ENCODE data around the gene BCL2L13. TPM values are rescaled to one million over a fixed set of nuclear protein-coding genes. Genes with fewer than 3 reads are reported as not detected.
"Not testable (repeated sequence)": the region's sequence is repeated elsewhere in the genome, so short reads cannot be mapped to it uniquely, and the experiment has no call there.

BCL2L13 gene
- total RNA-seq, 2 experiments from 2014 or later: 23.5 to 24.9 TPM

GRCh38 chr22:17641269-17641668, 2.7 kb downstream of the BCL2L13 start:
- CTCF ChIA-PET: interaction anchor here (0.6 kb wide), 1 partner anchor 200 kb away, joined by 3 read pairs; no protein-coding TSS in a partner anchor
- no peak for DNase-seq
- H3K4me3 Mint-ChIP-seq: no peak overlapping the region
- H3K4me1 Mint-ChIP-seq: peaks cover 35% of the 10 kb centered on the region
- POLR2A ChIA-PET: no interaction called here
- no peaks in the 10 kb centered on the region for H3K27me3 Mint-ChIP-seq
- H3K36me3 Mint-ChIP-seq (ENCODE audit: low read depth): peaks cover 10% of the 10 kb centered on the region
- no peaks in the 10 kb centered on the region for H3K9me3 Mint-ChIP-seq
- peak overlapping the region; percentile 13 for H3K27ac Mint-ChIP-seq

GRCh38 chr22:17642357-17642756, 3.8 kb downstream of the BCL2L13 start:
- H3K27me3 Mint-ChIP-seq, H3K4me3 Mint-ChIP-seq, H3K9me3 Mint-ChIP-seq, DNase-seq, POLR2A ChIA-PET, H3K27ac Mint-ChIP-seq: not testable (repeated sequence)
- peaks cover 12% of the 10 kb centered on the region for H3K36me3 Mint-ChIP-seq (ENCODE audit: low read depth)
- H3K4me1 Mint-ChIP-seq: peaks cover 35% of the 10 kb centered on the region
- CTCF ChIA-PET: interaction anchor here (0.6 to 0.7 kb wide), 2 partner anchors 356 to 508 kb away, joined by 3 to 5 read pairs; no protein-coding TSS in a partner anchor

- H3K9me3 Mint-ChIP-seq: no peaks in the 10 kb centered on the region
- H3K4me3 Mint-ChIP-seq: no peak overlapping the region
- no peak for DNase-seq
- no peak overlapping the region for H3K27ac Mint-ChIP-seq
- H3K27me3 Mint-ChIP-seq: no peaks in the 10 kb centered on the region
- peaks cover 8% of the 10 kb centered on the region for H3K36me3 Mint-ChIP-seq (ENCODE audit: low read depth)
- peaks cover 6% of the 10 kb centered on the region for H3K4me1 Mint-ChIP-seq
- ChIA-PET POLR2A (no interaction called here), CTCF (interaction anchor here (0.6 to 1.2 kb wide), 2 partner anchors 16 to 504 kb away, joined by 3 to 4 read pairs; no protein-coding TSS in a partner anchor)
These were observed 8.9 kb downstream of the BCL2L13 start for GRCh38 chr22:17647452-17647851.

DNA sequence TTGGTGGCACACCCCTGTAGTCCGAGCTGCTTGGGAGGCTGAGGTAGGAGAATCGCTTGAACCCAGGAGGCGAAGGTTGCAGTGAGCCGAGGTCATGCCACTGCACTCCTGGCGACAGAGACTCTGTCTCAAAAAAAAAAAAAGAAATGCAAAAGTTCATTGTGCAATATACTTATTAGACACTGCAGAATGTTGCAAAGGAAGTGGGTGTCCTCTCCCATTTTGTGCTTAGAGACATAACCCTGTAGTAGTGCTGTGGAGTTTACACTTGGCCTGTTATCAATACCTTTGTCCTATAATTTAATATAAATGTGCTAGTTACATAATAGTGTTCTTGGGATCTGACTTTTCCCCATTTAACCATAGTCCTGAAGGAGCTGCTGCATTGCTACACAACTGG, 9.4 kb downstream of the BCL2L13 start:
- Mint-ChIP-seq H3K4me3 (no peak overlapping the region), H3K27ac (no peak overlapping the region), H3K36me3 (ENCODE audit: low read depth) (peaks cover 5% of the 10 kb centered on the region), H3K9me3 (no peaks in the 10 kb centered on the region), H3K27me3 (no peaks in the 10 kb centered on the region), H3K4me1 (peaks cover under 1% of the 10 kb centered on the region)
- no peak for DNase-seq
- CTCF ChIA-PET: interaction anchor here (0.6 to 1.2 kb wide), 3 partner anchors 16 to 503 kb away, joined by 3 to 4 read pairs (median 3); no protein-coding TSS in a partner anchor
- POLR2A ChIA-PET: no interaction called here

DNA sequence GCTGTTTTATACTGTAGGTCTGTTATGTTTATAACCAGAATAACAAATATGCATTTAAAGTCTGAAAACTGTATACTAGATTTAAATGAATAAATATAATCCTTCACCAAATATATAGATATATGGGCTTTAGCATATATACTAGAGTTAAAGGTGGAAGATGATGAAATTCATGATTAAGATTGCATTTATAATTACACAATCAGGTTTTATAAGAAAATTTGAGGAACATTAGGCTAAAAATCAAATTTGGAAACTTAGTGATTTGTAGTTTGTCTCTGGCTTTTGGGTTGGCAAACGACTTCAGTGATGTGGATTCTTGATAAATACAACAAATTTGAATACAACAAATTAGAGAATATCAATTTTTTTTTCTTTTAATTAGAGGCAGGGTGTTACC, 10.0 kb downstream of the BCL2L13 start:
- no peak overlapping the region for H3K4me3 Mint-ChIP-seq
- no peaks in the 10 kb centered on the region for H3K27me3 Mint-ChIP-seq
- ChIA-PET CTCF (interaction anchor here (1.1 to 1.2 kb wide), 2 partner anchors 15 to 91 kb away, joined by 3 read pairs; no protein-coding TSS in a partner anchor), POLR2A (no interaction called here)
- H3K36me3 Mint-ChIP-seq (ENCODE audit: low read depth): peaks cover 7% of the 10 kb centered on the region
- H3K27ac Mint-ChIP-seq: no peak overlapping the region
- no peaks in the 10 kb centered on the region for H3K9me3 Mint-ChIP-seq
- no peaks in the 10 kb centered on the region for H3K4me1 Mint-ChIP-seq
- DNase-seq: no peak

- ChIA-PET CTCF (interaction anchor here (0.7 to 1.7 kb wide), 2 partner anchors 9 to 59 kb away, joined by 3 to 7 read pairs; no protein-coding TSS in a partner anchor), POLR2A (no interaction called here)
- no peaks in the 10 kb centered on the region for H3K4me1 Mint-ChIP-seq
- no peaks in the 10 kb centered on the region for H3K27me3 Mint-ChIP-seq
- no peak overlapping the region for H3K27ac Mint-ChIP-seq
- H3K36me3 Mint-ChIP-seq (ENCODE audit: low read depth): peaks cover 14% of the 10 kb centered on the region
- no peak overlapping the region for H3K4me3 Mint-ChIP-seq
- H3K9me3 Mint-ChIP-seq: no peaks in the 10 kb centered on the region
- no peak for DNase-seq
These were observed 16.7 kb downstream of the BCL2L13 start for GRCh38 chr22:17655289-17655688.

- H3K9me3 Mint-ChIP-seq: no peaks in the 10 kb centered on the region
- no peak for DNase-seq
- H3K27me3 Mint-ChIP-seq: no peaks in the 10 kb centered on the region
- peaks cover 18% of the 10 kb centered on the region for H3K36me3 Mint-ChIP-seq (ENCODE audit: low read depth)
- no peak overlapping the region for H3K27ac Mint-ChIP-seq
- ChIA-PET CTCF (no interaction called here), POLR2A (no interaction called here)
- H3K4me1 Mint-ChIP-seq: no peaks in the 10 kb centered on the region
- no peak overlapping the region for H3K4me3 Mint-ChIP-seq
These were observed 18.4 kb downstream of the BCL2L13 start for GRCh38 chr22:17656870-17657395.

GRCh38 chr22:17664414-17665055, 26.0 kb downstream of the BCL2L13 start:
- CTCF ChIA-PET: interaction anchor here (1.2 to 2.2 kb wide), 4 partner anchors 9 to 25 kb away, joined by 3 to 7 read pairs (median 4); no protein-coding TSS in a partner anchor
- H3K27ac Mint-ChIP-seq: no peak overlapping the region
- H3K4me3 Mint-ChIP-seq: no peak overlapping the region

GRCh38 chr22:17665248-17665647, 26.7 kb downstream of the BCL2L13 start:
- DNase-seq: no peak
- CTCF ChIA-PET: interaction anchor here (2.2 kb wide), 1 partner anchor 10 kb away, joined by 7 read pairs; no protein-coding TSS in a partner anchor
- Mint-ChIP-seq H3K27ac (no peak overlapping the region), H3K4me3 (no peak overlapping the region), H3K4me1 (no peaks in the 10 kb centered on the region), H3K27me3 (no peaks in the 10 kb centered on the region), H3K36me3 (ENCODE audit: low read depth) (peaks cover 43% of the 10 kb centered on the region), H3K9me3 (peaks cover 14% of the 10 kb centered on the region)
- POLR2A ChIA-PET: no interaction called here

More at GRCh38 chr22:17664414-17665055, 26.0 kb downstream of the BCL2L13 start:
- Mint-ChIP-seq H3K27me3 (no peaks in the 10 kb centered on the region), H3K4me1 (no peaks in the 10 kb centered on the region), H3K9me3 (peaks cover 14% of the 10 kb centered on the region), H3K36me3 (ENCODE audit: low read depth) (peaks cover 39% of the 10 kb centered on the region)
- POLR2A ChIA-PET: no interaction called here
- no peak for DNase-seq

- H3K4me3 Mint-ChIP-seq: no peak overlapping the region
- peaks cover 45% of the 10 kb centered on the region for H3K36me3 Mint-ChIP-seq (ENCODE audit: low read depth)
- DNase-seq: no peak
- CTCF ChIA-PET: no interaction called here
- POLR2A ChIA-PET: no interaction called here
- H3K9me3 Mint-ChIP-seq: peaks cover 14% of the 10 kb centered on the region
- H3K27ac Mint-ChIP-seq: no peak overlapping the region
- H3K27me3 Mint-ChIP-seq: no peaks in the 10 kb centered on the region
- H3K4me1 Mint-ChIP-seq: no peaks in the 10 kb centered on the region
These were observed 27.3 kb downstream of the BCL2L13 start for GRCh38 chr22:17665854-17666253.

GRCh38 chr22:17671521-17672092, 33.0 kb downstream of the BCL2L13 start:
- H3K27ac Mint-ChIP-seq, DNase-seq, POLR2A ChIA-PET, H3K4me1 Mint-ChIP-seq, H3K27me3 Mint-ChIP-seq, H3K9me3 Mint-ChIP-seq, H3K4me3 Mint-ChIP-seq: not testable (repeated sequence)
- CTCF ChIA-PET: interaction anchor here (0.6 to 1.4 kb wide), 3 partner anchors 13 to 95 kb away, joined by 3 read pairs; no protein-coding TSS in a partner anchor
- H3K36me3 Mint-ChIP-seq (ENCODE audit: low read depth): peaks cover 11% of the 10 kb centered on the region

- H3K27me3 Mint-ChIP-seq: no peaks in the 10 kb centered on the region
- ChIA-PET POLR2A (no interaction called here), CTCF (interaction anchor here (0.9 to 1.4 kb wide), 2 partner anchors 19 to 59 kb away, joined by 3 read pairs; no protein-coding TSS in a partner anchor)
- H3K36me3 Mint-ChIP-seq (ENCODE audit: low read depth): peaks cover 9% of the 10 kb centered on the region
- no peak for DNase-seq
- no peak overlapping the region for H3K4me3 Mint-ChIP-seq
- peaks cover 3% of the 10 kb centered on the region for H3K4me1 Mint-ChIP-seq
- H3K27ac Mint-ChIP-seq: no peak overlapping the region
- no peaks in the 10 kb centered on the region for H3K9me3 Mint-ChIP-seq
These were observed 33.9 kb downstream of the BCL2L13 start for GRCh38 chr22:17672417-17672991.

DNA sequence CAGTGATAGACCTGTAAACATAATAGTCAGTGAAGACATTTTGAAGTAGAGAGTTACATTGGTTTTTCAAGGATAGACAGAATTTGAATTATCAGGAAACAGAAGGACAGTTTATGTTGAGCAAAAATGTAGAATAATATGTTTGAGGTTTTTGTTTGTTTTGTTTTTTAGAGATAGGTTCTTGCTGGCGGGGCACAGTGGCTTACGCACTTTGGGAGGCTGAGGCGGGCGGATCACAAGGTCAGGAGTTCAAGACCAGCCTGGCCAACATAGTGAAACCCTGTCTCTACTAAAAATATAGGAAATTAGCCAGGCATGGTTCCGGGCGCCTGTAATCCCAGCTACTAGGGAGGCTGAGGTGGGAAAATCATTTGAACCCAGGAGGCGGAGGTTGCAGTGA, 35.6 kb downstream of the BCL2L13 start:
- H3K4me3 Mint-ChIP-seq: no peak overlapping the region
- peaks cover 9% of the 10 kb centered on the region for H3K36me3 Mint-ChIP-seq (ENCODE audit: low read depth)
- peaks cover 3% of the 10 kb centered on the region for H3K4me1 Mint-ChIP-seq
- no peaks in the 10 kb centered on the region for H3K27me3 Mint-ChIP-seq
- CTCF ChIA-PET: no interaction called here
- no peaks in the 10 kb centered on the region for H3K9me3 Mint-ChIP-seq
- POLR2A ChIA-PET: no interaction called here
- no peak for DNase-seq
- no peak overlapping the region for H3K27ac Mint-ChIP-seq
